Inferior parietal cortex (tissue), 1 donor: ENCODE measurements around the gene ESD.
"Not testable (repeated sequence)": the region's sequence is repeated elsewhere in the genome, so short reads cannot be mapped to it uniquely, and the experiment has no call there.

ENCODE experiments used
- DNase-seq: peaks from one replicate; pipeline ENCODE4 v3.0.0-alpha.2; 2016; ENCODE audit errors: extremely low spot score

Gene ESD, protein sequence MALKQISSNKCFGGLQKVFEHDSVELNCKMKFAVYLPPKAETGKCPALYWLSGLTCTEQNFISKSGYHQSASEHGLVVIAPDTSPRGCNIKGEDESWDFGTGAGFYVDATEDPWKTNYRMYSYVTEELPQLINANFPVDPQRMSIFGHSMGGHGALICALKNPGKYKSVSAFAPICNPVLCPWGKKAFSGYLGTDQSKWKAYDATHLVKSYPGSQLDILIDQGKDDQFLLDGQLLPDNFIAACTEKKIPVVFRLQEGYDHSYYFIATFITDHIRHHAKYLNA

DNA sequence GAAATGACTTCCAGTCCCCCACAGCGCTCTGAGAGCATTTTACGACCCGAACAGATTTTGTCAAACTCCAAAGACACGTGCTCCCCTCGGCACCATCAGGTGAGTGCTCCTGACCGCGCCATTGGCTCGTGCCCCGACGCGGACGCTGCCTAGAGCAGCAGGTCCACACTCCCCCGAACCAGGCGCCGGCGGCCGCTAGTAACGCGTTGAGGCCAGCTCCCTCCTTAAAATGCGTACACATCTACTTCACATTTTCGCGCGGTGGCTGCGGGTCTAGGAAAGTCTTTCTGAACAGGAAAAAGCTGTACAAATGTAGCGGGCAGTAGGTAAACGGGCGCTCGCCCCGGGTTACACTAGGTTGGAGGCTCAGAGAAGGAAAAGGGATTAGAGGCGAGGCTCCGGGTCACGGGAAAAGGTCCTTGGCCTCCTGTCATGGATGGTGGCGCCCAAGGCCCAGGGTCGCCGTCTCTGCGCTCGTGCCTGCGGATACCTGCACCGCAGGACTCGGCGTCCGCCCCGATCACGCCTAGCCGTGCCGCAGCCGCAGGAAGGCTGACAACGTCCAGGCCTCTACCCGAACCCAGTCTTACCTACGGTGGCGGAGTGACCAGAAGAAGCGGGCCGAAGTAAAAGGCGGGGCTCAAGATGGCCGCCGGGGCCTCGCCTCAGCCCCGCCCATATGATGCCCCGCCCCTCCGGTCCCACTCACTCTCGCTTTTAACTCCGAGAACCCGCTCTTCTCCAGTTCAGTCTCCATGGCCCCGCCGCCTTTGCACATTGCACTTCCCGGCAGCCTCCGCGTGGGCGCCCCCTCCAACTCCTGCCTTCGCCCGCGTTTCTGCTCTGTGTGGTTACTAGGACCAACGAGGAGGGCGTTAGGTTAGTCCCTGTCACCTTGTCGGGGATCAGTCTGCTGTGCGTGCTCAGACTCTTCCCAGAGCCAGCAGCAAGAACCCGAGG, at the start of gene ESD:
Gene ESD (minus strand): TSS at position 647 of the 960 bp plus-strand sequence. CDS start 5,748 bp downstream, outside the sequence.
- peak; percentile 80 for DNase-seq

DNA sequence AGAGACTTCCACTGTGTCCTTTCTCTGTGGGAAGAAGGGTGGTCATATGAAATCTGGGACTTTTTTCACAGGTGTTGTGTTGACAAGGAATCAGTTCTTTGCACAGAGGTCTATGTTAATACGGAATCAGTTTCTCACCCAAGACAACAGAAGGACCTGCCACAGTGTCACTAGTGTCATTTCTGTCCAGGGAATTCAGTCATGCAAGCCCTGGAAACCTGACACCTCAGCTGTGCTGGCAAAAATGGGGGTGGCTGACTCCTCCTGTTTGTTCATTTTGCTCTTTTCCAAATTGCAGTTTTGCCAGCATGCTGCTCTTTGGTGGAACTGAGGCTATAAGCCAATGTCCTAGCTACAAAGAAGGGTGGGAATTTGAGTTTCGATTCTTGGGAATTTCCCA, 49.8 kb upstream of the ESD start:
- no peak for DNase-seq

DNA sequence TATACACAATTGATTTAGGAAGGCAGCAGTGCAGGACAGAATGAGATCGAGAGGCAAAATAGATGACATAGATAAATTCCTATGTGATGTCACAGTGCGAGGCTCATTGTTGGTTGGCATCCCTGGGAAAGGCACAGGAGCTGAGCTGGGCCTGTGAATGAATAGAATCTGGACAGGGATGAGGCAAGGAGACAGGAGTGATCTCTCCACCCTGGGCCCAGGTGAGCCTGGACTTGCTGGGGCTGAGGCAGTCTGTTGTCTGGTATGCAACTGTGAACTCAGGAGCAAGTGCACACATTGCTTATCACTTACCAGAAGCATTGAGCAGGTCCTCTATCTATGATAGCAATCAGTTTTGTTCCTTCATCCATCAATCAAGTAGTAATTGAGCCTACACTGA, 48.2 kb upstream of the ESD start:
- no peak for DNase-seq

DNA sequence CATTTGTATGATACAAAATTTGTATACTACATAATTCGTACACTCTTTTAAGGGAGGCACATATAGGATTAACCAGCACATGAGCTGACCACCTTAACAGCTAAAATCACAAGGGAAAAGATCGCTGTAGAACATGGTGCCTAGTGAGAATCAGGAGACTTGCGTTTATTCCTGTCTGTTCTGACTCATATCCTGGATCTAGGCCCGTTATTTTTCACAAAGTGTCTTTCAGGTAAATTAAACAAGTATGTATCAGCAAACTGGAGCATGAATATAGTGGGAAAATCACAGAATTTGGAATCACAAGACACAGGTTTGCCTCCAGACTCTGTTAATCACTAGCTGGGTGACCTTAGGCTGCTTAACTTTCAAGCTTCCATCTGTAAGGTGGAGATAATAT, 47.5 kb upstream of the ESD start:
- DNase-seq = peak; percentile 29

DNA sequence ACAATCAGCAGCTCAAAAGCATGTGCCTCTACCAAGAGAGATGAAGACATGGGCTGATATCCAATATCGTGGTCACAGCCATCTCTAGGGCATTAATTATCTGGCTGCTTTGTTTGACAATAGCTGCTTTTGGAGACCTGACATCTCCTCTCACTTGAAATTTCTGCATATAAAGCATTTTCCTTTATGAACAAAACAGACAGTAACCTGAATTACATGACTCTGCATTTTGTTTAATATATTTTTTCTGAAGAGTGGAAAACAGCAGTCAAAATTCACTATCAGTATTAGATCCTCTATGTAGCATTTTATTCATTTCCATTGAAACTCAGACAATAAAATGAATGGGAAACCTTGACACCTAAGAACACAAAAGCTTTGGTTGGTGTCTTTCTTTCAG, 42.4 kb upstream of the ESD start:
- DNase-seq = no peak

DNA sequence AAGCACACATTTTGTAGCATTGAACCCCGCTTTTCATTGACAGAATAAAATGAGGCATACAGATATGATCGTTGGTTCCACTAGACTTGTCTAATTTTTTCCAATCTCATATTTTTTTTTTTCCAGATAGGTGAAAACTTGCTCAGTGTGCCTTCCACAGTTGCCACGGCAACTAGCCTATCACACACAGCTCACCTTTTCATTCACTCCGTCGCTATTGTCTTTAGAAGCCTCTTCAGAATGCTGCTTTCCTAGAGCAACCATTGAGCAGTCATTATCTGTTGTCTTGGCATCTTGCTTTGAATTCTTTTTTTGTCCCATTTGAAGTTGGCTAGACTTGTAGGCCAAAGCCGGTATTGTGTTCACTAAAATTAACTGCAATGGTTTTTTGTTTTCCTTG, 37.7 kb upstream of the ESD start:
- no peak for DNase-seq

DNA sequence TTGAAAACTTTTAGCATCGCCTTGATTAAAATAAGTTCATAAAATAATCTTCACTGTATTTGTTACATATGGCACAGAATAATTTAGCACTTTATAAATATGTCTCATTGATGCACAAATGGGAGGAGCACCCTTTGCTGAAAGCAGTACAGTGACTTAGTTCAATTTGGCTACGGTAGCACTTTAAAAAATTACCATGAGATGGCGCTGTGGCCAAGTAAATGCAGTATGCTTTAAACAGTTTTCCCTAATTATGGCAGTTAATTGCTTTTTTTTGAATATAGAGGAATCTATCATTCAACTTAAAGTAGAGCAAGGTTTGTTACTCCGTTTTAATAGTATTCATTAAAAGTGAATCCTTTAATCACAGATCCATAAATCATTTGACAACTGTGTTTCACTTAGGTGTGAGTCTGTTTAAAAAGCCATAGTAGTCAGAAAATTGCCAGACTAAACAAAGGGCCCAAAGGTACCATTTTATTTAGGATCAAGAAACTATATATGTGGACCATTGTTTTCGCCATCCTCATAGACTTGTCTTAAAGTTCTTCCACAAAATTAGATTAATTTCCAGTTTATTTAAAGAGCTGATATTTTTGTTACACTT, 34.7 kb upstream of the ESD start:
- DNase-seq = peak; percentile 86

DNA sequence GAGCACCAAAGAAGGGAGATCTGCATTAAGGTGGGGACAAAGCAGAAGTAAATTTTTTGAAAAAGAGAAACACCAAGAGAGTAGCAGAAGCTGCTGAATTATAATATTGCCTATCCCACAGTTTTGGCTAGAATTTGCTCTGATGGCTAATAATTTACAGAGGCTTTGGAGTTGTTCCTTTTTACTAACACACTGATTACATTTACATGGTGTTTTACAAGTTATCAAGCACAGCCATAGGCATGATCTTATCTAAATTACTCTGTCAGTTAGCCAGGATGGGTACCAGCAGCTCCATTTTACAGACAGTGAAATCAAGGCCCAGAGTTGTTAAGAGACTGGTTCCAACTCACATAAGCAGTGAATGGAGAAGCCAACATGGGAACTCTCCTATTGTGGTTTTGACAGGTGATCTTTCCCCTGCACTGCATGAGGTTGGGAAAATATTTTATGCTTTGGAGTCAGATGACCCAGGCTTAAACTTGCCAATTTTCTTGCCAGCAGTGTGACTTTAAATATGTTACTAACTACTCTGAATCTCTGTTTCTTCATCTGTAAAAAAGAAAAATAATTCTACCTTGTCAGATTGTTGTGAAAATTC, 33.5 kb upstream of the ESD start:
- DNase-seq = no peak

DNA sequence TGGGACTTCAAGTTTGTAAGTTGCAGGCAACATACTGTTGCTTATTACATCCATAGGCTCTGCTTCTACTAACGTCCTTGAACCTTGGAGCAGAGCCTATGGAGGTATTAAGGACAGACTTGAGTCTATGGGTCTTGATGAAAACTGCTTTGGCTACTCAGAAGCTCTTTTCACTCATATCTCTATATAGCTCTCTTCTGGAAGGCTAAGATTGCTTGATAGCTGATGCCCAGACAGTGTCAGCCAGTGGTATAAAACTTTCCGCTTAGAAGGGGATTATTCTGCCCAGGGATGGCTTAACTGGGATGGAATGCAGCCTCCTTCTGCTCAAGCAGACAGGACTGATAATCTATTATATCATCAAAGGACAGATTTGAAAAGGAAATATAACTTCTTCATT, 25.6 kb upstream of the ESD start:
- DNase-seq = no peak

DNA sequence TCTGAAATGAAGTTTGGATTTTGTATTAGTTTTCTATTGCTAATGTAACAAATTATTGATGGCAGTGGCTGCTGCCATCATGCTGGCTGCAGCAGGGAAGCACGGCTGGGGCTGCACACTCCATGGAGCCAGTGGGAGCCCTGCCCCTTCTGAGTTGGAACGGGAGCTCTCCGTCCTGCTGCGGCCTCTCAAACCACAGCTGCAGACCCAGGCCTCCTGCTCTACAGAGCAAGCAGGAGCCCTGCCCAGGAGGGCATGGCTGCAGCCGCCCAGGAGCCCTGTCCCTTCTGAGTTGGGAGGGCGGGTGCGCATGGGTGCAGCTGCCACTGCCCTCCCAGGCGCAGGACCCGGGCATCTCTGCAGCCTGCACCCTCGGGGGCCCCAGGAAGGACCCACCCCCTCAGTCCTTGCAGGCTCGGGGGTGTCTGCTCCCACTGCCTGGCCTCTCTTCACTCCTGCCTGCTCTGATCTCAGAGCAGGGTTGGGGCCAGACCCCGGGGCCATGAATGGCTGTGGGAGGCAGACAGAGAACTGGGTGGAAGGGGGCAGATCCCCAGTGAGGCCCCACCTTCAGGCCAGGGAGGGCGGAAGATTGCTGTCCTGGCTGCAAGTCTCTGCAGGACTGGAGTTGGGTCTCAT, 21.0 kb upstream of the ESD start:
- no peak for DNase-seq

DNA sequence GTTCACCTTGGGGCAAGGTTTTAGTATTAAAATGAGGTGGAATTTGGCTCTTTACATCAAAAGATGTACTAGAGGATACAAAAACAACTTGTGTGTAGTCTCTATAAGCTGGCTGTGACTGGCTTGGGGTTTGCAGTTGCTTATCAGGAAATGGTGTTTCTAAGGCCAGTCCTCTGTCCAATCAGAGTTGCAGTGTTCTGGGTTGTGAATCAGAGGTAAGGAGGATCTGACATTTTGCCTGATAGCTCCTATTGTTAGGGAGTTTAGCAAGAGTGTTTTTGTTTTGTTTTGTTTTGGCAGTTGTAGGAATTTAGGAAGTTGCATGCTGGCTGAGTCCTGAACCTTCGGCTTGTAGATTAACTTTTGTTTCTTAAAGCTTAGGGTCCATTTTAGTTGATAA, 20.1 kb upstream of the ESD start:
- no peak for DNase-seq

DNA sequence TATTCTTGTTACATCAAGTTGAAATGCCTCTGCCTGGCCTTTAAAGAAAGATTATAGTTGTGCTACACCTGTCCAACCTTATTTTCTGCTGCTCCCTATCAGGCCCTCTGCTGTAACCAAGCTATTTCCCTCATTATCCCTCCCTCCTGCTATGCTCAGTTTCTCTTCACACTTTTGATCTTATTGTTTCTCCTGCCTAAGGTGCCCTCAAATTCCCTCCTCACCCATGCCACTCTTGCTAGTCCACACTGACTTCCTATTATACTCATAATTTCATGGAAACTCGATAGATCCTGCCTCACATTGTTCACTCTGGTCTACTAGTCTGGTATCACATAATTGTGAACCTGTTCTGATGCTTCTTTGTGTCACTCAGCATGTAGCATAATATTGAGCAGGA, 19.4 kb upstream of the ESD start:
- no peak for DNase-seq

DNA sequence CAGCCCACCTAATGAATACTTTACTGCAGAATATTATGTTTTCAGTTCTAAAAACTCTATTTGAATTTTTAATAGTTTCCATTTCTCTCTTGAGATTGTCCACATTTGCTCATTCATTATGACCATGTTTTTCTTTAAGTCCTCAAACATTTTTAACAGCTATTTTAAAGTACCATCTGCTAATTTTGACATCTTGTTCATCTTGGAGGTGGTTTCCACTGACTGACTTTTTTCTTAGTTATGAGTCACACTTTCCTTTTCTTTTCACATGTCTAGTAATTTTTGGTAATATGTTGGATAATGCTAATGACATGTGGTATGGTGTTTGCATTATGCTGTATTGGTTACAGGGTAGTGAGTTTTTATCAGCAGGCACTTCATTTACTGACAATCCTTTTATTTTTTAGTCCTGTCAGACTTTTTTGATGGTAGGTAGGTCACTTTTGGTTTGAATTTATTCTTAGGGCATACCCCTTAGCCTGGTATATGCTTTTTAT, 15.4 kb upstream of the ESD start:
- DNase-seq = no peak

DNA sequence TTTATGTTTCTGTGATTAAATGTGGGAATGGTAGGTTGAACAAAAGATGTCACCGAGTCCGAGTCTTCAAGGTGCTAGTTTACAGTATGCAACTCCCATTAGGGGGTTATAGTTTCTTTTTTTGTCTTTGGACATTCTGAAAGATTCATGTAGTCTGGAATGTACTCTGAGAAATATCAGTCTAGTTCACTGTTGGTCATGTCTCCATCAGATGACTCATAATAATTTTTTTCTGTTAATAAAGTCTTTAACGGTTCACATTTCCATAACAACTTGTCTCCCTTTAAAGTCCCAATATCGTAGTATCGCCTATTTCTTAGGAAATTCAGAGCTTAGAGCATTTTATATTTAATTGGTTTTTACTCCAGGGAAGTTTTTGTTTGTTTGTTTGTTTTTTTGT, 13.5 kb upstream of the ESD start:
- DNase-seq = no peak

DNA sequence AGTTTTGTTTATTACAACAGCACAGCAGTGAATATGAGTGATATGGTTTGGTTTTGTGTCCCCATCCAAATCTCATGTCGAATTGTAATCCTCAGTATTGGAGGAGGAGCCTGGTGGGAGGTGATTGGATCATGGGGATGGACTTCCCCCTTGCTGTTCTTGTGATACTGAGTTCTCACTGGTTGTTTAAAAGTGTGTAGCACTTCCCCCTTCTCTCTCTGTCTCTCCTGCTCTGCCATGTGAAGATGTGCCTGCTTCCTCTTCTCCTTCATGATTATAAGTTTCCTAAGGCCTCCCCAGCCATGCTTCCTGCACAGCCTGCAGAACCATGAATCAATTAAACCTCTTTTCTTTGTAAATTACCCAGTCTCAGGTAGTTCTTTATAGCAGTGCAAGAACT, 8.0 kb upstream of the ESD start:
- not testable (repeated sequence) for DNase-seq

DNA sequence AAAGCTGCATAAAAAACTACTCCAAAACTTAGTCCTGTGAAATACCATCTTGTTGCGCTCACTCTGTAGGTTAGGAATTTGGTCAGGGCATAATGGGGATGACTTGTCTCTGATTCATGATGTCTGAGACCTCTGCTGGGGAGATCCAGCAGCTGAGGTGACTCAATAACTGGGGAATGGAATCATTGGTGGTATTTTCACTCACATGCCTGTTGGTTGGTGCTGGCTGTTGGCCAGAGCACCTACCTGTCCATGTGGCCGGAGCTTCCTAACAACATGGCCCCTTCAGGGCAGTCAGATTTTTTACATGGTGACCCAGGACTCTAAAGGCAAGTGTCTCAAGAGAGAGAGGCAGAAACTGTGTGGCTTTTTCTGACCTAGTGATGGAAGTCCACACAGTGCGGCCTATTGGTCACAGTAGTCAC, 7.4 kb upstream of the ESD start:
- DNase-seq = no peak

DNA sequence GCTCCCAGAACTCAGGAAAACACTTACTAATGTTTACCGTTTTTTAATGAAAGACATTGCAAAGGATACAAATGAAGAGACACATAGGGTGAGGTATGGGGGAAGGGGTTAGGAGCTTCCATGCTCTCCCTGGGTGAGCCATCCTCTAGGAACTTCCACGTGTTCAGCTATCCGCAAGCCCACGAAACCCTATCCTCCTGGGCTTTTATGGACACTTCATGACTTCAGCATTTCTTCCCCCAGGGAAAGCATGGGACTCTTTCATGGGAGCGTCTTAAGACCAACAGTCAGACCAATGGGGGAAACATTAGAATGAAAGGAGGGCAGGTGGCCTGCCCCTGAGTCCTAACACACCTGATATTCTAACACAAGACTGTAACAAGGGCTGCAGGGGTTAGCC, 6.6 kb upstream of the ESD start:
- no peak for DNase-seq

DNA sequence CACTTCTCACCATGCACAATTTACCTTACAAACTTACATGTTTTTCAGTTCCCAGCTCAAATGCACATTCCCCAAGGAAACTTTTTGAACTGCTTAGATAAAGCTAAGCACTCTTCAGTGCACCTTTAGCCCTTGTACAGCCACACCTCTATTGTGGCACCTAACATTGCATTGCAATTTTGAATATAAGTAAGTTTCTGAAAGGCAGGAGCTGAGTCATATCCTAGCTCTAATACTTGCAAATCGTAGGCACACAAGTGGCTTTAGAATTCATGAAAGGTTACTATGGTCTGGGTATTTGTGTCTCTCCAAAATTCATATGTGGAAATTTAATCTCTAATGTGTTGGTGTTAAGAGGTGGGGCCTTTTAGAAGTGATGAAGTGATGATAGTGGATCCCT, 4.9 kb upstream of the ESD start:
- DNase-seq = no peak

DNA sequence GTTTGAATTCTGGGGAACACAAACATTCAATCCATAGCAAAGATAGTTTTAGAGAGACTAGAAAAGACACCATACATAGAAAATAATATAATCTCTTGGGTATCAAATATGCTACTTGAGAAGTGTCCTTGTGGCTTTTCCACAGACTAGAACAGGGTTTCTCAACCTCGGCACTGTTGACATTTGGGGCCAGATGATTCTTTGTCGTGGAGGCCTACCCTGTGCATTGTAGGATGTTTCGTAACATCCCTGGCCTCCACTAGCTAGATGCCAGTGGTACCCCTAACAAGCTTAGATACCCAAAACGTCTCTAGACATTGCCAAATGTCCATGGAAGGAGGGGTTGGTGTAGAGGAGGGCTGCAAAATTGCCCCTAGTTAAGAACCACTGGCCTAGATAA, 2.2 kb upstream of the ESD start:
- no peak for DNase-seq

DNA sequence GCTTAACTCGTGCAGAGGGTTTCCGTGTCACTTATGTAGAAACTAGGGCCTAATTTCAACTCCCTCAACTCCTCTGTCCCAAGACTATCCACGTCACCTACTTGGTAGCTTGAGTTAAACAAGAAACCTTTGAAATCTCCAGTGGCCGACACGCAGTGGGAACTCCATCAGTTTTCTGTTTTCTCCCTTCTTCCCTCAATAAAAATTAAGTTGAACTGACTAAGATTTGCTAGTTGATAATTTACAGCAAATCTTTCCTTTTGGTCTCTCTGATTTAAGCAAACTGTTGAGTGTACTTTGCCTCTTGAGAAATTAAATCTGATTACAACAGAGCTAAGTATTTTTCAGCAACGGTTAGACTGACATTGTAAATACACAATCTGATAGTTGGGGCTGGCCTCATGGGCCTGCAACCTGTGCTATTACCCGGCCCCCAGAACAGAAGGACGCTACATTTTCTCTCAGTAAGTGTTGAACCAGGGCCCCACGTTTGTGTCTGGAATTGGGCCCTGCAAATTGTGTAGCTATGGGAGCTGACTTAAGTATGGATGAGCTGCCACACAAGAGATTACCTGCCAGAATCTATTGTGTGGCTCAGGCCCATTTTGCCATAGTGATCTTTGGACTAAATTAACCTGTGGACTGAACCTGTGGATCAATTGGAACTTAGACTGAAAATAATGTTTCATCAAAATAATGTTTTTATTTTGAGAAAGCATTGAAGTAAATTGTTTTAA, 708 bp upstream of the ESD start:
- DNase-seq = no peak

DNA sequence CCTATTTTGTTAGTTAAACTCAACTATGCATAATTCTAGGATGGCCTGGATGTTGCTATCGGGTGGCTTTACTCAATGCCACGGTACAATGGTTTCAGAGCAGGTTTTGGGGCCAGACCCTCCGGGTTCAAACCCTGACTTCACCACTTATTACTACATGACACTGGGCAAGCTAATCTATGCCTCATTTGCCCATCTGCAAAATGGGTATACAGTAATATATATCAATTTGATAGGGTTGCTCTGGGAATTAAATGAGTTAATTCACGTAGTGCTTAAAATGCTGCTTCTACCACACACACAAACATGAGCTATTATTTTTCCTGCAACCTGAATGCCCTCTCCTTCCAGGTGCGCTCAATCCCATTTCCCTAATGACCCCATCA, 839 bp downstream of the ESD start:
- no peak for DNase-seq
